Left colon (tissue), 2 donors: ENCODE measurements around the gene EP400. TPM values are rescaled to one million over a fixed set of nuclear protein-coding genes. Genes with fewer than 3 reads are reported as not detected.
"Not testable (repeated sequence)": the region's sequence is repeated elsewhere in the genome, so short reads cannot be mapped to it uniquely, and the experiment has no call there.

Experiments
- ATAC-seq: fragments of 200-7000 bp; cut with Tn5 transposase; one replicate; pipeline ENCODE4 v1.9.1; 2020; ENCODE audit warnings: mild to moderate bottlenecking, moderate library complexity
- DNase-seq, 2 donors: peaks; one replicate each; pipeline ENCODE4 v3.0.0-alpha.2; 2020
- intact Hi-C, 2 donors: fragments of 100-400 bp; cut with DNase I in 1 of 2; cut with micrococcal nuclease in 1 of 2; formaldehyde crosslinking; loops; one replicate each; pipeline versions ENCODE4 v1.11.2 to v1.14.0; 2022; cut with DNase I, micrococcal nuclease
- total RNA-seq, 2 donors: library from RNA; stranded (reverse); fragmentation: NEBNext Ultra II Directional; extraction: Animal tissue kit (Norgen Biotek cat#: 25700); gene quantifications; one replicate each; pipeline ENCODE4 v1.2.1, GENCODE V29; 2021
- donor health status: DM: no; HTN: no; CAD: no.
- donor health status: DM: yes; HTN: yes; CAD: no.

EP400 gene
- total RNA-seq, 2 donors from 2014 or later, result 28.2 to 38.2 TPM

- DNase-seq, result no peak
- intact Hi-C loops, result no loop called here
- ATAC-seq, result no peak
Observed at GRCh38 chr12:132069336-132069985, 119.7 kb downstream of the EP400 start.

DNA sequence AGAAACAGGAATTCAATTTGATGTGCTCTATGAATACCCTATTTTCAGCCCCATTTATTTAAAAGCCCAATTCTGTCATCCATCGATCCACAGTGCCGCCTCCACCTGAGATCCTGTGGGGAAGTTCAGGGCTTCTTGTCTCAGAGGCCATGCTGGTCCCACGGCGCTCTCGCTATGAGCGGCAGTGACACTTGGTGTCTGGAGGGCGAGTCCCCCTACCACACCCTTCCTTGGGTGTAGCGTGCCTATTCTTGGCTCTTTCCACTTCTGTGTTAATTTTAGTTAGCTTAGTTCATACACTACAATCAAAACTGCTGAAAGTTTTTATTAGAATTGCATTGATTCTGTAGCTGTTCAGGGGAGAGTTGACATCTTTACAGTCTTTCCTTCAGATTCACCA is 120.6 kb downstream of the EP400 start:
- intact Hi-C loops, result no loop called here
- ATAC-seq, result no peak
- no peak for DNase-seq

DNA sequence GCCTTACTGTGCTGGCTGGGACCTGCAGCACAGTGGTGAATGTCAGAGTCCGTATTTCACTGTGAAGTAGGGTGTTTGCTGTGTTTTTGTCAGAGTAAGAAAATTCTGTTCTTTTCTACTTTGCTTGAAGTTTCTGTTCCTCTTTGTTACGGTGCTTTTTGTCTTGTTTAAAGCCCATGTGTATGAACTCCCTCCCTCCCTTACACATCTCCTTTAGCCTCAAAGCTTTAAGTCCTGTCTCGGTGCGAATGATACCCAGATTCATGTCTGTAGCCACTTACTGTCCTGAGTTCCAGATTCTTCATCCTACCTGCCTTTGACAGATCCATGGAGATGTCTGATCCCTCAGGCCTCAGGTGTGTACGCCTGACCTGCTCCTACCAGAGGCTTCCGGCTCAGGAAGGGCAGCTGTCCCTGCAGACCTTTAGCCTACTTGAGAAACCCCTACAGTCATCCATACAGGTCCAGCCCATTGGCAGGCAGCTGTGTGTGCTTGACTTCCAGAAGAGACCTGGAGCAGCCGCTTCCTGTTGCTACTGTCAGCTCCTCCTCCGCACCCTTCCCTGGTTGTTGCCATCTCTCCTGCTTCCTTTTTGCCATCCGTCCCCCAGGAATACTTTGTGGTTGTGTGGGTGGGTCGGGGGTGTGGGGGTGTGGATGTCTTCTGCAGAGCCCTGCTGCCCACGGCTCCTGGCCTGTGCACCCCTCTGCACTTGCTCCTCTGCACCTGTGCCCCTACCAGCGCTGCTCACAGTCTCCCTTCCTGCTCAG is 121.5 kb downstream of the EP400 start:
- DNase-seq, result no peak
- no peak for ATAC-seq
- intact Hi-C loops, result no loop called here

DNA sequence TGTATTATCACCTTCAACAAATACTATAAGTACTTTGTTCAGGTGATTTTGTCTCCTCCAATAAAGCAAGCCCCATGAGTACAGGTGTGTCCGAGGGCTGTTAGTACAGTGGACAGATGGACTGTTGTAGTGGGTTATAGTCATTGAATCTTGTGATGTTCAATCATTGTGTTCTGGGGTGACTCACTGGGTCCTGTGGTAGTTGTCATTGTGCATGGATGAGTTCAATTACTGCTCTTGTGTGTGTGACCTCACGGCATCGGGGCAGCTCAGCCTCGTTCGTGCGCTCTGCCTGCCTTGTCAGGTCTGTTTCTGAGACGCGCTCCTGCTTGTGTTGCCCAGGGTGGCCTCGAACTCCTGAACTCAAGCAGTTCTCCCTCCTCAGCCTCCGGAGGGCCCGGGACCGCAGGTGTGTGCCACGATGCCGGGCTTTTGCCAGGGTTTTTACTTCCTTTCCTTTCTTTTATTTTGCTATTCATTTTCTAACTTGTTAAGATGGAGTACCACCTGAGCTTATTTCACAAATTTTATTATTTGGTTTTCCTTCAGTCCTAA is 122.2 kb downstream of the EP400 start:
- intact Hi-C loops, result no loop called here
- DNase-seq (no peak), ATAC-seq (no peak)

GRCh38 chr12:132074216-132074615 is 124.5 kb downstream of the EP400 start:
- ATAC-seq (no peak), DNase-seq (no peak)
- intact Hi-C loops, result no loop called here

DNA sequence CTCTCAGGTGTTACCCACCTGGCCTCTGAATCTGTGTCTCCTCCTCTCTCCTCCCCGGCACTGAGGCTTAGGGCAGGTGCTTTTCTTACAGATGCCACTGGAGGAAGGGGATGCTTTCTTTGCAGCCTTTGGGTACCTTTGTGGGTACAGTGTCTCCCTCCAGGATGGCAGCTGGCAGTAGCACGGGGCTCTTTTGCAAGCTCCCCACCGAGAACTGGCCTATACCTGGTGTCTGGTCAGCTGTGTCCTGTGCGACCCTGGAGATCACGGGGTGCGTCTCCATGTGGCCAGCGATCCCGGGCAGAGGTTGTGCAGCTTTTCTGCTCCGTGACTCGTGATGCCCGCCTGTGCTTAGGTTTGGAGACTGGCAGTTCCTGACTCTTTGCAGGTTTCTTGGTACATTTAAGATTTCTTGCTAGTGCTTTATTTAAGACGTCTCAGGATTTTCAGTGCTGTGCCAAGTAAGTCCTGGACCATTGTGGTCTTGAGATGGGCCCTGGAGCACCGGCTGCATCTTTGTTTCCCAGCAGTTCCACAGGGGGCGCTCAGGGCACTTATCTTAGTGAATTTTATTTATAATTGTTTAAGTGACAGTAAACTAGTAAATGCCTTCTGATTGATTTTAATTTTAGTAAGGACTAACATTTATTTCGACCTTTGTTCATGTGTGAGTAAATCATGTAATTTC is 125.4 kb downstream of the EP400 start:
- no peak for DNase-seq
- ATAC-seq, result no peak
- intact Hi-C loops, result no loop called here

GRCh38 chr12:132075714-132076553 is 126.2 kb downstream of the EP400 start:
- intact Hi-C loops, result no loop called here
- DNase-seq (no peak), ATAC-seq (no peak)

- intact Hi-C loops, result no loop called here
- DNase-seq (no peak), ATAC-seq (no peak)
Observed at GRCh38 chr12:132076711-132077110, 127.0 kb downstream of the EP400 start.

- ATAC-seq (no peak), DNase-seq (no peak)
- intact Hi-C loops, result no loop called here
Observed at GRCh38 chr12:132077322-132078100, 127.8 kb downstream of the EP400 start.

DNA sequence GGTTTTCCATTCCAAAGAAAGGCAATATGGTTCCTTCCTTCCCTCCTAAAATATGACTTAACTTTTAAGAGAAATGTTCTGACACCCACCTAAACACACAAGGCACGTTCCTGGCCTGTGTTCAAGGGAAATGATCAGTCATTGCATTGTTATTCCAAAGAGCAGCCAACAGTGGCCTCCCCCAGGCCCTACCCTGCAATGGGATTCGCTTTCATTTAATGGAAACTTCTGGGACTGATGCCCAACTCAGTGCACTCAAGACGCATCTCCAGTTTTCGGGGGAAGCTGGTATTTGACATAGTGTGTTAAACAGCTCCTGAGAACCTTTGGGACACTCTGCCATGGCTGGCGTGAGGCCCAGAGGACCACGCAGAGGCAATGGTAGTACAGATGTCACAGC is 128.4 kb downstream of the EP400 start:
- ATAC-seq, result no peak
- intact Hi-C loops, result no loop called here
- DNase-seq, result no peak

DNA sequence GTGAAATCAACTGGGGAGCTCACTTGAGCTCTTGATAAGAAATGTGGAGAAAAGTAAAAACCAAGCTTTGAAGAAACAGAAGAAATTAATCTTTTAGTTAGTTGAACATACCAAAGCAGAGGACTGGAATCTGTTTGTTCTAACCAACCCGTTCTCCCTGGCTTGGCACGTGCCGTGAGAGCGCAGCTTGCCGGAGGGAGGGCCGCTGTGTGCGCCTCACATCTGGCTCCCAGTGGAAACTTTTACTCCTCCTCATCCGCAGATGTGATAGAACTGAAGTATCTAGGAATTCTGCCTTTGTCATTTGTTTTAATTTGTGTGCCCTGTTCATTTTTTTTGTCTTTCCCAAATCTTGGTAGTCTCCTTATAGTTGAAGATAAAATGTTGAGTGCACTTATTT is 129.5 kb downstream of the EP400 start:
- ATAC-seq (no peak), DNase-seq (no peak)
- intact Hi-C loops, result no loop called here

DNA sequence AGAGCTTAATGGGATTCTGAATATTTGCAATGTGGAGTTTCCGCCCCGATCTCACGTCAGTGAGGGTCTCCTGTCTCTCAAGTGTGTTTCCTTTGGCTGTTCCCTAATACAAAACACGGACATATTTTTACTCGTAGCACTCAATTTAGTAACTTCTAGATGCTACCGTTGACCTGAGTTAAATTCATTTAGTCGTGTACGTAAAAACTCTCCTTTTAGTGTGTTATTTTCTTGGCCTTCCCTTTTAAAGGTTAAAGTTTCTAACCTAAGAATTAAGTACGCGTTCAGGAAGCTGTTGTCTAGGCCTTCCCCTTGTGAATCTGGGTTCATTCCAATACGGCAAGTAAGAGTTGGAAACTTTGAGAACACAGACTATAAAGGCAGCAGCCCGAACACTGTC is 130.0 kb downstream of the EP400 start:
- intact Hi-C loops, result no loop called here
- DNase-seq, result no peak
- ATAC-seq, result no peak

GRCh38 chr12:132080515-132080914 is 130.8 kb downstream of the EP400 start:
- DNase-seq, intact Hi-C loops, ATAC-seq: not testable (repeated sequence)

DNA sequence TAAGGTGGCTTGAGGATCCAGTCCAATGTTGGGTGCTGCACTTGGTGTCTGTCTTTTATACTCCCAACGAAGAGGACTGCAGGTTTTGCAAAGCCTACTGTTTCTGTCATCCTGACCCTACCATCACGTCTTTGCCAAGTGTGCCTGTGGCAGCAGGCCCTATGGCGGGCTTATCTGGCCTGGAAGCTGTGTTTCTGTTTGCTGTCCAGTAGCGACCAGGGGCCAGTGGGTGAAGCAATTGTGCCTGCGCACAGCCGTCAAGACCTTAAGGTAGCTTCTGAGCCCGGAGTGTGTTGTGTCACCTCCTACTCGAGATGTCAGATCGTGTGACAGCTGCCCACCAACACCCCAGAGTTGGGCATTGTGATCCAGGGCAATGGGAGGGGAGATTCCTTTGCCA is 131.7 kb downstream of the EP400 start:
- DNase-seq, result no peak
- ATAC-seq, result no peak
- intact Hi-C loops, result no loop called here

DNA sequence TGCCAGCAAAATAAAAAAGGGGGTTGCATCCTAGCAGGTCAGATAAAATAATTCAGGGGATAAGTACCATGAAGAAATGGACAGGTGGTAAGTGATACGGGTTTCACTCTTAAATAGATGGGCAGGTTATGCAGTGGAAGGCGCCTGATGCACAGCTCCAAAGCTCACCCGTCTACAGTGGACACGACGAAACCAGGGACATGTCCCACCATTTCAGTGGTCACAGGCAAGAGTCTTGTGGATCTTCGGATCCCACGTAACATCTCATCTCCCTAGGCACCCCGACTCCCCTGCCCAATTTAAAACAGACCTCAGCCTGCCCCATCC is 133.8 kb downstream of the EP400 start:
- intact Hi-C loops, result no loop called here
- DNase-seq, result no peak
- no peak for ATAC-seq

GRCh38 chr12:132083941-132084620 is 134.3 kb downstream of the EP400 start:
- DNase-seq, result peak; percentile 86 to 88
- intact Hi-C loops, result no loop called here
- ATAC-seq, result peak; percentile 91

GRCh38 chr12:132084621-132085290 is 135.0 kb downstream of the EP400 start:
- peak; percentile 75 to 76 for DNase-seq
- peak; percentile 67 for ATAC-seq
- intact Hi-C loops, result no loop called here
